GM18508 (cell line): Measurements from ENCODE around the gene SAXO1.

ENCODE experiments used
- ATAC-seq: cut with Tn5 transposase; IDR thresholded peaks from one replicate; pipeline ENCODE4 v1.9.1; 2021; ENCODE audit warnings: moderate number of reproducible peaks; ENCODE audit not compliant: insufficient read depth, unreplicated experiment

Gene SAXO1

DNA sequence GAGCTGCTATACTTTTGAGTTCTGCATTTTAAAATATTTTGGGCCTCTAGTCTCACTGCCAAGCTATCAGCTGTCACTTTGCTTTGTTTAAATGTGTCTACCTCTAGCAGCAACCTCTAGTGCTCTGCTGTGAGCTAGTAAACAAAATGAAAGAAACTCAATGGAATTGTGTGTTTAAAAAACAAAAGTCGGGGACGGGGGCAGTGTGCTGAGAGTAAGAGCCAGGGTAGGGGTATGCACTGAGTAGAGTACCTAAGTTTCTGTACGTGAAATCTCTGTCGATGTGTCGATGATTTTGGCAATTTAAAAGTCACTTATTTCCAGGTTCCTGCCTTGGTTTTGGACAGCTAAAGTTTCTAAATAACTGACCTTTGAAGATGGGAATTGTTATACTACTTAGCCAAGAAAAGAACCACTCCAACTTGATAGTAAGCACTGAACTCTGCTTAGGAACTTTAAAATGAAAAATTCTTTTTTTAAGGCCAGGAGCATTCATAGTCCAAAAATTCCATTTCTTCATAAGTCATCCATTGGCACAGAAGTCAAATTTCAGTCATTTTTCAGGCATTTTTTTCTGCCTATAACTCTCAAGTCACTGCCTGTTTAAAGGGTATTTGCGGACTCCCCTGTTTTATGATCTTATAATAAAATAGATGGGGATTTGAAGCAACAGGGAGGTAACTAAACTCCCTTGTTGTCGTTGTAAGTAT lies 111.5 kb downstream of the SAXO1 start:
- ATAC-seq: no peak

DNA sequence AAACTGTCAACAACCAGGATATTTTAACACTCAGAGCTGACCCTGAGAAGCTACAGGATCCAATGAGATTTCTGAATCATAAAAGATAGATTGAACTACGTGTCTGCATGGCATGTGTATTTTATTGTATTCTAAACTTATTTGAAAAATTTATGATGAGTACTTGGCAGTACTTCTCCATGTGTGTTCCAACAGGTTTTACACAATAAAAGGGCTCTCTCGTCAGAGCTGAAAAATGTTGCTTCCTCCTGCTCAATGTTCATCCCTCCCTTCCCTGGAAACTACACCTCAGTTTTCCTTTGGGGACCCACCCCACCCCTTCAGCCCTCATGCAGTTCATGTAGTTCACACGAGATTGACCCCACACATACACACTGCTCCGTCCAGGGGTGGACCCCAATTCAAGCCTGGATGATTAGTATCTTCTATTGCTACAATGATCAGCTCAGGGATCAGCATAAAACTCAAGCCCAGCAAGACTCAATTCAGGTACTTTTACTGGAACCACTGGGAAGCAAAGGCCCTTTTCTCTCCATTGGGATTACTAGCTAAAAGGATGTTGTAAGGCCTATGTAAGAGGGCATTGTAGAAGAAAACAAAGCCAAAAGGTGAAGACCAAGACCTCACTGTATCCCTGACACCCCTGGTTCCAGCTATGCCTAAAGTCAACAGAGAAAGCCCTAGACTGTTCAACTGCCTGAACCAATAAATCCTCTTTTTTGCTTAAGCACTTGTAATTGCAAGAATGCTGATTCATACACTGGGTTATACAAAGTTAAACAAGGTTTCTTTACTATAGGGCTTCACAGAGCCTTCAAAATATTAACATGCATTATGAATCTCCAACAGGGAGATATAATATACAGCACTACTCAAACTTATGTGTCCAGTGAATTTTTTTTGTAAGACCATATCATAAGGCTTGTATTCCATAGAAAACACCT lies 112.6 kb downstream of the SAXO1 start:
- ATAC-seq: no peak

GRCh38 chr9:18911714-18912342 lies 121.2 kb downstream of the SAXO1 start:
- ATAC-seq: no peak

DNA sequence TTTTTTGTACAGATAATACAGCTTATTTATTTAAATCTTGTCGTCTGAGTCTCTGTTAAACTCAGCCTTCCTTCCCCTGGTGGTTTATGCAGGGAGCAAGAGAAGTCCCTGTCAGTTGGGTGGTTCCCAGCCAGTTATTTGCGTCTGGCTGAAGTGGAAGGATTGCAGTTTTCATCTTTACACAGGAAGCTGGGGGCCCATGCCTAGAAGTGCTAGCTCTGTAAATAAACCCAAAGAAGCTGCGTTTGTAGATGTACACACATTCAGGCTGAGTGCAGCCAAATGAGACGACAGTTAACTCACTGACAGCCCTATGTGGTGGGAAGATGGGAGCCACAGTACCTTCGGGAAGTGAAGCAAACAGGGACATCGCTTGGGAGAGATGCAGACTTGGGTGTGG lies 122.1 kb downstream of the SAXO1 start:
- ATAC-seq: no peak

DNA sequence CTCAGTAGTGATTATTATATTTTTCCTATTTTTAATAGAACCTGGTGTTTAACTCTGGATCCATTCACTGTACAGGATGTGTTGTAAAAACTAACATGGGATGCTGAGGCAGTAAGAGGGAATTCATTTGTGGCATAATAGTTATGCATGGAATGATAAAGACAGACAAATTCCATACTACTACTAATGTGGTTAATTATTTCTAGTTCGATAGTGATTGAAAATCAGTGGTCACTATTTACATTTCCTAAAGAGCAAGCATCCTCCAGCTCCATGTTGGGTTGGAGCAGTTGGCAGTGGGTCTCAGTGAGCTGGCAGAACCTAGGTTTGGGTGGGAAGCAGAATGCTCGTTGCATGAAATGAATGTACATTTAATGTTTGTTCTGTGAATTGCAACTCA lies 122.6 kb downstream of the SAXO1 start:
- no peak for ATAC-seq

GRCh38 chr9:18909140-18910018 lies 123.6 kb downstream of the SAXO1 start:
- no peak for ATAC-seq

GRCh38 chr9:18907927-18908625 lies 124.9 kb downstream of the SAXO1 start:
- ATAC-seq: no peak

- ATAC-seq: no peak
Measured at GRCh38 chr9:18906656-18907395, 126.2 kb downstream of the SAXO1 start.

DNA sequence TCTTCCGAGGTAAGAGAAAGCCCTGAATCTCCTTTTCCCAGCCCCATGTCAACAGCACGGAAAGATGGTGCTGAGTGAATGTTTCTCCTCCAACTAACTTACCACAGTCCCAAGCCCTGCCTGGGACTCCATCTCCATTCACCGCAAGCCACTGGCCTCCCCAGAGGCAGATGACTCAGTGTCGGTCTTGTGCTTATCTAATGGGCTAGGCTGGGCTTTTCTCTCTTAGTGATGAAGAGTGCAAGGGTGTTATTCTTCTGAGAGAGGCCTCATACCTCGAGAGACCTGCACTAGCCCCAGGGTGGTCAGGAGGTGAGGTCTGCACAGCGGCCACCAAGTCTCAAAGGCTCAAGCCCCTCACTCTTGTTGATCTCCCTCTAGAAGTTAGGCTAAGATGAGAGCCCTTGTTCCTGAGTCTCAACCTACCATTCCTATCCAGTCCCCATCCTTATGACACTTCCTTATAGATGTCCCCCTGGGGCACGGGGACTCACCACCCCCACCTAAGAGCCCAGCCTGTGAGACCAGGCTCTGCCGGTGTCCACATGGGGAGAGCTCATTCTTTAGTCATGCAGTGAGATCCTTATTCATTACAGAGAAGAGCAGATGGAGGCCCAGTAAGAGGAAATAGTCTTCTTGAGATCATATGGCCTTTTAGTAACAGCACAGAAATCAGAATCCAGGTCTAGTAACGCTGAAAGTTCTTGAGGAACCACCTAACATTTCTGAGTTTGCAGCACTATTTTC lies 127.0 kb downstream of the SAXO1 start:
- no peak for ATAC-seq

GRCh38 chr9:18905028-18905882 lies 127.8 kb downstream of the SAXO1 start:
- no peak for ATAC-seq

DNA sequence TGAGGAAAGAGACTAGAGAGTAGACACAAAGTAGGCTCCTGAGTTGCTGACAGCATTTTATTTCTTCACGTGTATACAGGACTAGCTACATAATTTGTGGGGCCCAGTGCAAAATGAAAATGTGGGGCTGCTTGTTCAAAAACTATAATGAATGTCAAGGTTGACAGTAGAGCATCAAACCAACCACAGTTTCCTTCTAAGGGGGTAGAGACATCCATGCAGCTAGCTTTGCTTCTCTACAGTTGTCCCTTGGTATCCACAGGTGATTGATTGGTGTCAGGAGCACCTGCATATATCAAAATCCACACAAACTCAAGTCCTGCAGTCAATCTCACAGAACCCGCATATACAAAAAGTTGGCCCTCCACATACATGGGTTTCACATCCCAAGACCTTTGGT lies 129.6 kb downstream of the SAXO1 start:
- ATAC-seq: no peak

- no peak for ATAC-seq
Measured at GRCh38 chr9:18896531-18897179, 136.4 kb downstream of the SAXO1 start.

DNA sequence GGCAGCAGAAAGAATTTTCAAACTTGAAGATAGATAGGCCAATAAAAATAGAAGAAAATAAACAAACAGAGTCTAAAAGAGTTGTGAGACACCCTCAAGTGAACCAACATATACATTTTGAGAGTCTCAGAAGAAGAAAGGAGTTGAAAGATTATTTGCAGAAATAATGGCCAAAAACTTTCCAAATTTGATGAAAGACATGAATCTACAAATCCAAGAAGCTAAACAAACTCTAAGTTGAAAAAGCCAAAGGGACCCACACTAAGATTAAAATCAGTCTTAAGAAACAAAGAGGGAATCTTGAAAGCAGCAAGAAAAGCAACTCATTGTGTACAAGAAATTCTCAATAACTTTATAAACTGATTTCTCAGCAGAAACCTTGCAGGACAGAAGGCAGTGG lies 137.0 kb downstream of the SAXO1 start:
- no peak for ATAC-seq

DNA sequence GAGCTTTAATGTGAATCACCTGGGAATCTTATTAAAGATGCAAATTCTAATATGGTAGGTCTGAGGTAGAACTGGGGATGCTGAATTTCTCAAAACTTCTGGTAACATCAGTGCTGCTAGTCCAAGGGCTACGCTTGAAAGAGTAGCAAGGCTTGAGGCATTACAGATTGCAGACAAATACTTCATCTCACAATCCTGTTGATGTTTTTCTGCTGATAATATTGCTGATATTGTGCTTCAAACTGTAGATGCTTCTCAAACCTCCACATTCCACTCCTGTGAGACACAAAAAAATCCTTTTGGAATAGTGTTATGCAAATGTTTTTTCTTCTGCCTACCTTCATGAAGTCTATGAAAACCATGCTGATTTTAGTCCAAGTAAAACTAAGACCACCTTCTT lies 139.5 kb downstream of the SAXO1 start:
- ATAC-seq: no peak

DNA sequence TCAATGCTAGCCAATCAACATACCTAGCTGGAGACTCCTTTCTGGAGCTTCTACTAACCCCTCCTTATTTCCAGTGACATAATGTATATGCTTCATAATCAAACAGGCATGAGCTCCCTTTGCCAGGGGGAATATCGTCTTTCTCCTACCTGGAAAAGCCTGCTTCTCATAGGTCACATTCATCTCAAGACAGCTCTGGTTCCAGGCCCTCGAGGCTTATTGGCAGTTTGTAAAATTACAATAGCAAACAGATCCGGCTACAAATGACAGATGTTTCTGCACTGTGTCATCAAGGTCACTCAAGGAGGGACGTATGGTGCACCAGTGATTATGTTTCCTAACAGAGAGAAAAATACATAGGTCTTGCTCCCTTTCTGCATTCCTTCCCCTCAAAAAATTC lies 140.0 kb downstream of the SAXO1 start:
- no peak for ATAC-seq

DNA sequence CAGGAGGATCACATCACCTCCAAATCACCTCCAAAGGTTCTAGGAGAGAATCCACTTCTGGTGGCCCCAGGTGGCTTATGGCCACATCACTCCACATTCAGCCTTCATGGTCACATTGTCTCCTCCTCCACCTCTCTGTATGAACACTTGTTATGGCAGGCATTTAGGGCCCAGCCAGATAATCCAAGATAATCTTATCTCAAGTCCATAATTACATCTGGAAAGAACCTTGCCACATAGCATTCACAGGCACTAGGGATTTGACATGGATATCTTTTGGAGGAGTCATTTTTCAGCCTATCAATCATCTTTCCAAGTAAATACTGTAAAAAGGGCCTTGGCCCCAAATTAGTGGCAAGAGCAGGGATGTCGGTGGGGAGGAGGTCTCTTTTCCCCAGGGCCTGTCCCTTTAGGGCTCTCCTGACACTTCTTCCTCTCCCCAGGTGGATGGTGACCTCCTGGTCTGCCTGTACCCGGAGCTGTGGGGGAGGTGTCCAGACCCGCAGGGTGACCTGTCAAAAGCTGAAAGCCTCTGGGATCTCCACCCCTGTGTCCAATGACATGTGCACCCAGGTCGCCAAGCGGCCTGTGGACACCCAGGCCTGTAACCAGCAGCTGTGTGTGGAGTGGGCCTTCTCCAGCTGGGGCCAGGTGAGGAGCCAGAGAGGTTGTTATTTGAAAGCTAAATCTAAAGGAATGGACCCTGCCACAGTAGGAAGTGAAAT lies 140.9 kb downstream of the SAXO1 start:
- no peak for ATAC-seq
